GM12878 (cell line): ENCODE measurements around the gene PDE6A. TPM values are rescaled to one million over a fixed set of nuclear protein-coding genes. Genes with fewer than 3 reads are reported as not detected.

Experiments used
- ATAC-seq: fragments of 200-7000 bp; cut with Tn5 transposase; 3 replicates; pipeline ENCODE4 v1.9.1; 2020; ENCODE audit warnings: mild to moderate bottlenecking, moderate library complexity
- BruUV-seq: library from RNA; stranded (reverse); fragments of 400-500 nt; replicated peaks from 2 replicates; lab custom pipeline; 2021; lab: Mats Ljungman, UMichigan
- CTCF ChIA-PET: fragments of 300-600 bp; sonication (Branson Sonifier 250); formaldehyde crosslinking; extraction: SDS; loops from one replicate; lab custom pipeline; 2021; ENCODE audit warnings: inconsistent platforms; lab: Yijun Ruan, JAX
- POLR2A ChIA-PET: fragments of 350-600 bp; formaldehyde crosslinking; extraction: SDS; loops from one replicate; lab custom pipeline; 2021; ENCODE audit warnings: inconsistent platforms; lab: Charles Lee
- RAD21 ChIA-PET: fragments of 300-600 bp; sonication (Branson Sonifier 250); formaldehyde crosslinking; loops from one replicate; lab custom pipeline; 2023; ENCODE audit warnings: antibody characterized with exemption; ENCODE audit not compliant: unreplicated experiment; lab: Charles Lee
- SMC1A ChIA-PET: fragments of 300-600 bp; sonication (Branson Sonifier 250); formaldehyde crosslinking; loops from one replicate; lab custom pipeline; 2023; ENCODE audit not compliant: unreplicated experiment, uncharacterized antibody; lab: Charles Lee
- DNase-seq: peaks from one replicate; pipeline ENCODE4 v3.0.0-alpha.2; 2011; ENCODE audit warnings: low read depth, low spot score
- FAIRE-seq: peaks from 3 replicates; lab custom pipeline; 2011; peaks lifted over from hg19 to GRCh38; lab: Jason Lieb, UNC
- H2AFZ ChIP-seq: 2 replicates; pipeline ENCODE4 v1.6.0; 2011; ENCODE audit warnings: low read depth, low read length, control low read depth; ENCODE audit not compliant: control insufficient read depth
- H3K27ac ChIP-seq: 2 replicates; pipeline ENCODE4 v1.5.1; 2011; ENCODE audit warnings: control low read depth; ENCODE audit not compliant: control insufficient read depth, insufficient read depth
- H3K27me3 ChIP-seq, 2 experiments: replicated peaks in 1 of 2; 2 replicates each; pipeline versions ENCODE4 v1.6.0 to v1.6.1; 2011; ENCODE audit warnings: low read length in 1 of 2; ENCODE audit not compliant: control insufficient read depth in 2 of 2, insufficient read depth in 2 of 2
- H3K36me3 ChIP-seq, 2 experiments: 2 replicates each; pipeline ENCODE4 v1.5.1; 2011; ENCODE audit warnings: low read length in 1 of 2; ENCODE audit not compliant: control insufficient read depth in 2 of 2, insufficient read depth in 2 of 2
- H3K4me1 ChIP-seq: 2 replicates; pipeline ENCODE4 v1.6.1; 2011; ENCODE audit warnings: mild to moderate bottlenecking, low read length, moderate library complexity, mixed read lengths; ENCODE audit not compliant: control insufficient read depth, insufficient read depth
- H3K4me2 ChIP-seq: 2 replicates; pipeline ENCODE4 v1.6.0; 2011; ENCODE audit warnings: control low read depth; ENCODE audit not compliant: control insufficient read depth, insufficient read depth
- H3K4me3 ChIP-seq: fragments of 200-600 bp; sonication (generic); 2 replicates; pipeline ENCODE4 v1.5.1; 2016
- H3K79me2 ChIP-seq: 2 replicates; pipeline ENCODE4 v1.6.0; 2011; ENCODE audit warnings: low read length; ENCODE audit not compliant: control insufficient read depth, insufficient read depth
- H3K9ac ChIP-seq: 2 replicates; pipeline ENCODE4 v1.8.0; 2011; ENCODE audit warnings: low read length, control low read depth, mixed read lengths; ENCODE audit not compliant: control insufficient read depth, insufficient read depth
- H3K9me3 ChIP-seq: replicated peaks from 3 replicates; pipeline ENCODE4 v1.5.1; 2011; ENCODE audit warnings: mild to moderate bottlenecking, low read length; ENCODE audit not compliant: control insufficient read depth, insufficient read depth
- H4K20me1 ChIP-seq: 2 replicates; pipeline ENCODE4 v1.6.0; 2011; ENCODE audit not compliant: control insufficient read depth, insufficient read depth
- ASH2L ChIP-seq: fragments of 300-600, 200-600 bp; sonication (generic); IDR thresholded peaks from 2 replicates; pipeline ENCODE4 v1.6.1; 2017; ENCODE audit warnings: low read depth, mild to moderate bottlenecking, borderline replicate concordance
- ESRRA ChIP-seq: IDR thresholded peaks from 2 replicates; pipeline ENCODE4 v1.6.1; 2012; ENCODE audit warnings: mild to moderate bottlenecking, low read length, improper control_type of control experiment
- HCFC1 ChIP-seq: fragments of 150-350 bp; IDR thresholded peaks from 2 replicates; pipeline ENCODE4 v1.6.1; 2014; ENCODE audit warnings: low read length
- KLF5 ChIP-seq: fragments of 450-650 bp; IDR thresholded peaks from 2 replicates; pipeline ENCODE4 v1.6.1; 2014; ENCODE audit warnings: mild to moderate bottlenecking; ENCODE audit not compliant: partially characterized antibody
- MXI1 ChIP-seq: fragments of 150-350 bp; IDR thresholded peaks from 2 replicates; pipeline ENCODE4 v1.6.1; 2011; ENCODE audit warnings: low read depth, mild to moderate bottlenecking, inconsistent platforms, low read length, improper control_type of control experiment
- NFXL1 ChIP-seq: fragments of 450-650 bp; IDR thresholded peaks from 2 replicates; pipeline ENCODE4 v1.6.1; 2017; ENCODE audit warnings: antibody characterized with exemption, mild to moderate bottlenecking, borderline replicate concordance
- PBX3 ChIP-seq: IDR thresholded peaks from 2 replicates; pipeline ENCODE4 v1.6.1; 2011; ENCODE audit warnings: mild to moderate bottlenecking, low read depth, low read length, moderate library complexity; ENCODE audit not compliant: insufficient replicate concordance
- SIX5 ChIP-seq: IDR thresholded peaks from 2 replicates; pipeline ENCODE4 v1.6.1; 2011; ENCODE audit warnings: mild to moderate bottlenecking, low read depth, low read length, moderate library complexity; ENCODE audit not compliant: severe bottlenecking
- STAT3 ChIP-seq: IDR thresholded peaks from 2 replicates; pipeline ENCODE4 v1.6.1; 2011; ENCODE audit warnings: low read depth, low read length, improper control_type of control experiment
- ZBTB11 ChIP-seq: fragments of 450-650 bp; formaldehyde crosslinking; IDR thresholded peaks from 2 replicates; pipeline ENCODE4 v1.5.0; 2022; ENCODE audit warnings: mild to moderate bottlenecking, missing genetic modification characterization
- ZNF274 ChIP-seq: IDR thresholded peaks from one replicate; pipeline ENCODE4 v1.8.0; 2011; ENCODE audit not compliant: insufficient read length, insufficient read depth
- WGBS: methylation state at CpG from one replicate; pipeline ENCODE4 v1.1.6; 2016; ENCODE audit warnings: low lambda C conversion rate; ENCODE audit not compliant: insufficient replicate concordance, insufficient coverage; ENCODE audit errors: missing lambda C conversion rate; 5-methylcytosine and 5-hydroxymethylcytosine counted together
- in situ Hi-C: fragments of 300-500 bp; cut with MboI; formaldehyde crosslinking; loops from 9 replicates; pipeline ENCODE4 v1.14.3; 2018; ENCODE audit warnings: mixed read lengths
- intact Hi-C: fragments of 100-400 bp; cut with micrococcal nuclease; formaldehyde crosslinking; loops from one replicate; pipeline ENCODE4 v1.14.2; 2022; ENCODE audit not compliant: unreplicated experiment
- polyA plus RNA-seq, 11 experiments: library from polyadenylated mRNA; depleted of rRNA in 4 of 11; unstranded in 6 of 11; stranded (reverse) in 5 of 11; fragments of >200 nt; fragmentation: Nextera tagmentation in 4 of 11; fragmentation: Illumina TruSeq in 1 of 11; extraction: Ambion mirVana in 4 of 11; extraction: Trizol in 1 of 11; gene quantifications; 1 replicate in 1 of 11; 2 replicates in 10 of 11; pipeline versions ENCODE4 v1.2.1 to v1.2.3, GENCODE V29; 2011 to 2016; ENCODE audit warnings: inconsistent platforms in 2 of 11, missing spikeins in 2 of 11, low read depth in 1 of 11
- total RNA-seq, 4 experiments: library from RNA; depleted of rRNA in 3 of 4; stranded (reverse); fragments of >200 nt in 3 of 4; fragmentation: Illumina TruSeq in 1 of 4; extraction: Trizol in 1 of 4; gene quantifications; 2 replicates each; pipeline versions ENCODE4 v1.2.1 to v1.2.3, GENCODE V29; 2013 to 2021

The PDE6A gene
- total and polyA plus RNA-seq, 10 of the 15 experiments (the other 5 are each of a cell fraction or from before 2014, with no cell fraction given), result 0.05 to 0.26 TPM; not detected in 8

GRCh38 chr5:149853331-149853648, 91.3 kb downstream of the PDE6A start:
- Histone ChIP-seq H3K4me3 (no peak overlapping the region), H3K4me2 (no peak overlapping the region), H3K9ac (no peak overlapping the region)
- CTCF ChIA-PET, result interaction anchor here (0.6 to 23.0 kb wide), 58 partner anchors 9 to 326 kb away, joined by 3 to 462 read pairs (median 5); partner anchors contain the start of genes HMGXB3, SLC26A2 and TIGD6
- TF ChIP-seq ESRRA, result no peak
- no peak for TF ChIP-seq PBX3
- TF ChIP-seq HCFC1, result no peak
- TF ChIP-seq ASH2L, result no peak
- TF ChIP-seq KLF5, result no peak
- TF ChIP-seq SIX5, result no peak
- no peak for TF ChIP-seq ZBTB11 (CRISPR knock-in tag)
- TF ChIP-seq ZNF274, result no peak
- no peak for TF ChIP-seq MXI1
- no peak for TF ChIP-seq NFXL1
- TF ChIP-seq STAT3, result no peak
- TF ChIP-seq, all 136 proteins: peak for 0
- intact Hi-C loops, result loop anchor here (1.0 to 5.0 kb wide), 2 partner anchors 139 to 217 kb away; no protein-coding TSS in a partner anchor
- ATAC-seq (peak; percentile 42), FAIRE-seq (no peak), DNase-seq (no peak)
- Histone ChIP-seq H3K4me1 (no peaks in the 10 kb centered on the region), H2AFZ (no peak overlapping the region), H3K79me2 (no peaks in the 10 kb centered on the region), H3K27ac (no peak overlapping the region), H3K36me3 (peaks cover 2 to 9% of the 10 kb centered on the region in 2 experiments), H4K20me1 (0 out of 2 replicates have a peak, but pooled peaks cover 3% of the 10 kb centered on the region), H3K9me3 (no peaks in the 10 kb centered on the region), H3K27me3 (no peaks in the 10 kb centered on the region)
- in situ Hi-C loops, result no loop called here
- 73% methylated on average over 4 of the region's 4 CpGs for WGBS
- ChIA-PET SMC1A (interaction anchor here (0.7 to 6.7 kb wide), 27 partner anchors 8 to 380 kb away, joined by 3 to 81 read pairs (median 6); partner anchors contain the start of gene SLC26A2), POLR2A (interaction anchor here (0.7 to 1.8 kb wide), 3 partner anchors 9 to 141 kb away, joined by 3 to 7 read pairs (median 3); no protein-coding TSS in a partner anchor), RAD21 (interaction anchor here (0.6 to 9.1 kb wide), 27 partner anchors 8 to 409 kb away, joined by 3 to 137 read pairs (median 5); partner anchors contain the start of gene SLC26A2)
- no TSS peak for BruUV-seq
